HL-60 (cell line): ENCODE measurements around the gene SNTG2.

Experiments used
- DNase-seq, 2 experiments: peaks; one replicate each; pipeline ENCODE4 v3.0.0-alpha.2; 2010 to 2020; ENCODE audit warnings: low read depth in 1 of 2, low spot score in 1 of 2
- H3K27ac ChIP-seq: fragments of 250-450 bp; sonication (Bioruptor Pico); replicated peaks from 2 replicates; pipeline ENCODE4 v1.5.1; 2020; ENCODE audit warnings: mild to moderate bottlenecking, moderate library complexity
- H3K27me3 ChIP-seq: fragments of 250-450 bp; sonication (Bioruptor Pico); 2 replicates; pipeline ENCODE4 v1.5.1; 2021; ENCODE audit warnings: mild to moderate bottlenecking, moderate library complexity; ENCODE audit not compliant: insufficient read depth, poor library complexity, severe bottlenecking
- H3K4me3 ChIP-seq: replicated peaks from 2 replicates; pipeline ENCODE4 v1.5.1; 2011; ENCODE audit warnings: mild to moderate bottlenecking, control low read depth, low read length; ENCODE audit not compliant: insufficient read depth
- CTCF ChIP-seq: IDR thresholded peaks from one replicate; pipeline ENCODE4 v1.5.1; 2011; ENCODE audit warnings: low read length, control low read depth, inconsistent platforms; ENCODE audit not compliant: insufficient read depth
- GABPA ChIP-seq: IDR thresholded peaks from 2 replicates; pipeline ENCODE4 v1.6.1; 2012; ENCODE audit warnings: low read depth
- POLR2AphosphoS5 ChIP-seq: IDR thresholded peaks from 2 replicates; pipeline ENCODE4 v1.6.1; 2012; ENCODE audit warnings: low read depth
- SPI1 ChIP-seq: IDR thresholded peaks from 2 replicates; pipeline ENCODE4 v1.6.1; 2012; ENCODE audit warnings: low read depth, mild to moderate bottlenecking, borderline replicate concordance
- TF ChIP-seq, protein P1 (sequence below): IDR thresholded peaks from 2 replicates; pipeline ENCODE4 v1.6.1; 2012; ENCODE audit warnings: low read depth; ENCODE audit not compliant: insufficient replicate concordance

Gene SNTG2

DNA sequence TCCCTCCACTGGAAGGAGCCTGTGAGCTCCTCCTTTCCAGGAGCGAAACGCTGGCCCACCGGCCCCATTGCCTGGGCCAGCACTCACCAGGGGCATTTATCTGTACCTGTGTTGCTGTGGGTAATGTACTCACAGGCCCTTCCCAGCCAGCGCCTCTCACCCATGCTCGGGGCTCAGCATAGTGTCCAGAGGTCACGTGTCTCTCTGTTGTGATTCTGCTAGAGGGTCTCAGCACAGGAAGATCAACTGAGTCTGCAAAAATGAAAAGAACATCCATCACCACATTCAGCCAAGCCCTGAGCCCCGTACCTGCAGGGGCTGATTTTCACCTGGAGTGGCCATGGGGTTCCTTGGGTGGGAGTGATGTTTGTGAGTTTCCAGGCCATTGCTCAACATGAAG is 359.6 kb downstream of the SNTG2 start:
- H3K27me3 ChIP-seq, result no peaks in the 10 kb centered on the region
- H3K27ac ChIP-seq, result no peak overlapping the region
- no peak for DNase-seq
- TF ChIP-seq POLR2AphosphoS5, result no peak
- no peak for TF ChIP-seq GABPA
- no peak for TF ChIP-seq SPI1
- no peak for TF ChIP-seq CTCF
- TF ChIP-seq, protein P1, sequence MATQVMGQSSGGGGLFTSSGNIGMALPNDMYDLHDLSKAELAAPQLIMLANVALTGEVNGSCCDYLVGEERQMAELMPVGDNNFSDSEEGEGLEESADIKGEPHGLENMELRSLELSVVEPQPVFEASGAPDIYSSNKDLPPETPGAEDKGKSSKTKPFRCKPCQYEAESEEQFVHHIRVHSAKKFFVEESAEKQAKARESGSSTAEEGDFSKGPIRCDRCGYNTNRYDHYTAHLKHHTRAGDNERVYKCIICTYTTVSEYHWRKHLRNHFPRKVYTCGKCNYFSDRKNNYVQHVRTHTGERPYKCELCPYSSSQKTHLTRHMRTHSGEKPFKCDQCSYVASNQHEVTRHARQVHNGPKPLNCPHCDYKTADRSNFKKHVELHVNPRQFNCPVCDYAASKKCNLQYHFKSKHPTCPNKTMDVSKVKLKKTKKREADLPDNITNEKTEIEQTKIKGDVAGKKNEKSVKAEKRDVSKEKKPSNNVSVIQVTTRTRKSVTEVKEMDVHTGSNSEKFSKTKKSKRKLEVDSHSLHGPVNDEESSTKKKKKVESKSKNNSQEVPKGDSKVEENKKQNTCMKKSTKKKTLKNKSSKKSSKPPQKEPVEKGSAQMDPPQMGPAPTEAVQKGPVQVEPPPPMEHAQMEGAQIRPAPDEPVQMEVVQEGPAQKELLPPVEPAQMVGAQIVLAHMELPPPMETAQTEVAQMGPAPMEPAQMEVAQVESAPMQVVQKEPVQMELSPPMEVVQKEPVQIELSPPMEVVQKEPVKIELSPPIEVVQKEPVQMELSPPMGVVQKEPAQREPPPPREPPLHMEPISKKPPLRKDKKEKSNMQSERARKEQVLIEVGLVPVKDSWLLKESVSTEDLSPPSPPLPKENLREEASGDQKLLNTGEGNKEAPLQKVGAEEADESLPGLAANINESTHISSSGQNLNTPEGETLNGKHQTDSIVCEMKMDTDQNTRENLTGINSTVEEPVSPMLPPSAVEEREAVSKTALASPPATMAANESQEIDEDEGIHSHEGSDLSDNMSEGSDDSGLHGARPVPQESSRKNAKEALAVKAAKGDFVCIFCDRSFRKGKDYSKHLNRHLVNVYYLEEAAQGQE, result no peak
- no peak overlapping the region for H3K4me3 ChIP-seq

DNA sequence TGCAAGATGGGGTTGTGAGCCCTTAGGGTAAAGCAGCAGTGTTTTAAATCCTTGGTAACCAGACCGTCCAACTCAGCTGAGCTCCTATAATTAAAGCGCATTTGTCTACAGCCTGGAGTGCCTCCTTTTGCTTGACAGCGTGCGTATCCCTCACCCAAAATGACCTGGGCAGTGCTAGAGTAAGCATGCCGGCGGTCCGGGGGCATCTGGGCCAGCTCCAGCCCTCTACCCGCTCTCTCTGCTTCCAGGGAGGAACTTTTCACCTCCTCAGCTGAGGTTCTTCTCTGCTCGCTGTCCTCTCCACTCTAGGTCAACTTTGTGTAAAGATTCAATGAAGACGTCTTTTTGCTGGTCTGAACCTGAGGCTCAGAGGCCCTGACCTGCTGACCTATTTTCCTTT is 360.2 kb downstream of the SNTG2 start:
- no peak for TF ChIP-seq GABPA
- TF ChIP-seq CTCF, result no peak
- no peak for TF ChIP-seq POLR2AphosphoS5
- no peak for TF ChIP-seq SPI1
- TF ChIP-seq, protein P1, result no peak
- DNase-seq, result no peak

GRCh38 chr2:1313240-1313924 is 362.7 kb downstream of the SNTG2 start:
- TF ChIP-seq SPI1 (no peak), CTCF (no peak), GABPA (no peak), POLR2AphosphoS5 (no peak)
- TF ChIP-seq, protein P1, result no peak
- Histone ChIP-seq H3K27me3 (no peaks in the 10 kb centered on the region), H3K4me3 (no peak overlapping the region), H3K27ac (no peak overlapping the region)
- DNase-seq, result no peak

More for the DNA sequence above, 360.2 kb downstream of the SNTG2 start:
- Histone ChIP-seq H3K27me3 (no peaks in the 10 kb centered on the region), H3K27ac (no peak overlapping the region), H3K4me3 (no peak overlapping the region)
